K562 (cell line): ENCODE measurements around the gene ANKRD12. TPM values are rescaled to one million over a fixed set of nuclear protein-coding genes. Genes with fewer than 3 reads are reported as not detected.
A peak's percentile ranks its signal among the peaks of the same experiment; 100 is the strongest.

Experiments
- ATAC-seq: fragments of 200-7000 bp; cut with Tn5 transposase; 3 replicates; pipeline ENCODE4 v1.9.1; 2020; ENCODE audit warnings: moderate library complexity
- BruUV-seq: library from RNA; stranded (reverse); fragments of 400-500 nt; replicated peaks from 2 replicates; lab custom pipeline; 2021; lab: Mats Ljungman, UMichigan
- CTCF ChIA-PET: fragments of 300-600 bp; formaldehyde crosslinking; extraction: SDS; loops from one replicate; lab custom pipeline; 2021; ENCODE audit warnings: low intra/inter-chr PET ratio; lab: Yijun Ruan, JAX
- POLR2A ChIA-PET: fragments of 300-600, 350-650 bp; sonication (Branson Sonifier 250); formaldehyde crosslinking; extraction: SDS; loops from one replicate; lab custom pipeline; 2021; ENCODE audit warnings: antibody characterized with exemption, inconsistent platforms; lab: Yijun Ruan, JAX
- DNase-seq, 4 experiments: peaks; one replicate each; pipeline versions ENCODE4 v3.0.0 to v3.0.0-alpha.2; 2011 to 2018; ENCODE audit warnings: low spot score in 3 of 4, mixed read lengths in 3 of 4; ENCODE audit errors: extremely low read depth in 1 of 4
- FAIRE-seq: peaks from 2 replicates; lab custom pipeline; 2011; peaks lifted over from hg19 to GRCh38; lab: Jason Lieb, UNC
- H2AFZ ChIP-seq: 2 replicates; pipeline ENCODE4 v1.6.0; 2011; ENCODE audit warnings: low read depth, low read length, control low read depth, inconsistent platforms
- H3K27ac ChIP-seq: fragments of 200-600 bp; 3 replicates; pipeline ENCODE4 v1.8.0; 2011; ENCODE audit warnings: low read depth, mild to moderate bottlenecking, control low read depth, inconsistent platforms, low read length, moderate library complexity, mixed read lengths; ENCODE audit errors: extremely low read depth
- H3K27me3 ChIP-seq, 2 experiments: fragments of 300-600 bp in 1 of 2; 2 replicates in 1 of 2; 3 replicates in 1 of 2; pipeline versions ENCODE4 v1.6.0 to v1.8.0; 2011; ENCODE audit warnings: inconsistent platforms in 2 of 2, low read length in 2 of 2, mild to moderate bottlenecking in 1 of 2, mixed read lengths in 1 of 2, moderate library complexity in 1 of 2; ENCODE audit not compliant: control insufficient read depth in 2 of 2, insufficient read depth in 2 of 2
- H3K36me3 ChIP-seq: fragments of 300-600 bp; 3 replicates; pipeline ENCODE4 v1.8.0; 2011; ENCODE audit warnings: mild to moderate bottlenecking, low read length, inconsistent platforms; ENCODE audit not compliant: control insufficient read depth, insufficient read depth
- H3K4me1 ChIP-seq, 2 experiments: fragments of 200-600 bp in 1 of 2; replicated peaks in 1 of 2; 2 replicates in 1 of 2; 3 replicates in 1 of 2; pipeline versions ENCODE4 v1.5.1 to v1.8.0; 2011; ENCODE audit warnings: inconsistent platforms in 2 of 2, low read length in 2 of 2, mild to moderate bottlenecking in 1 of 2, mixed read lengths in 1 of 2, moderate library complexity in 1 of 2; ENCODE audit not compliant: control insufficient read depth in 2 of 2, insufficient read depth in 2 of 2
- H3K4me2 ChIP-seq: 2 replicates; pipeline ENCODE4 v1.6.1; 2011; ENCODE audit warnings: low read length, control low read depth, inconsistent platforms, mixed read lengths; ENCODE audit not compliant: insufficient read depth
- H3K4me3 ChIP-seq: fragments of 200-600 bp; sonication (generic), shearing (Covaris generic); 2 replicates; pipeline ENCODE4 v1.5.1; 2016; ENCODE audit warnings: control low read depth, inconsistent platforms
- H3K79me2 ChIP-seq: fragments of 200-600 bp; 3 replicates; pipeline ENCODE4 v1.8.0; 2011; ENCODE audit warnings: low read length, inconsistent platforms; ENCODE audit not compliant: control insufficient read depth, insufficient read depth
- H3K9ac ChIP-seq, 2 experiments: 2 replicates each; pipeline versions ENCODE4 v1.6.0 to v1.6.1; 2011; ENCODE audit warnings: low read depth in 2 of 2, low read length in 2 of 2, control low read depth in 1 of 2, inconsistent platforms in 1 of 2, mild to moderate bottlenecking in 1 of 2, mixed read lengths in 1 of 2; ENCODE audit not compliant: insufficient read depth in 1 of 2
- H3K9me1 ChIP-seq: one replicate; pipeline ENCODE4 v1.6.0; 2011; ENCODE audit warnings: inconsistent platforms, mild to moderate bottlenecking, low read length, moderate library complexity; ENCODE audit not compliant: control insufficient read depth, insufficient read depth
- H3K9me3 ChIP-seq: replicated peaks from 2 replicates; pipeline ENCODE4 v1.5.1; 2011; ENCODE audit warnings: low read depth, low read length, inconsistent platforms; ENCODE audit not compliant: control insufficient read depth, insufficient read depth
- H4K20me1 ChIP-seq: replicated peaks from 2 replicates; pipeline ENCODE4 v1.6.1; 2011; ENCODE audit warnings: low read length, inconsistent platforms, mixed read lengths; ENCODE audit not compliant: control insufficient read depth, insufficient read depth
- DIDO1 ChIP-seq: fragments of 450-650 bp; IDR thresholded peaks from 2 replicates; pipeline ENCODE4 v1.6.1; 2016; ENCODE audit warnings: low read depth, missing biosample characterization, missing genetic modification characterization
- GABPA ChIP-seq: fragments of 200-800 bp; sonication (Bioruptor generic); conservative IDR thresholded peaks from 2 replicates; pipeline ENCODE4 v1.6.1; 2016; ENCODE audit warnings: low read depth, missing genetic modification characterization, missing compliant biosample characterization
- MLX ChIP-seq, 2 experiments: fragments of 450-650 bp in 1 of 2; sonication (generic) in 1 of 2; formaldehyde crosslinking; conservative IDR thresholded peaks; 2 replicates each; pipeline versions ENCODE4 v1.4.0 to v1.8.1; 2020 to 2022; ENCODE audit warnings: mild to moderate bottlenecking in 1 of 2, missing genetic modification reagents in 1 of 2
- NFRKB ChIP-seq: fragments of 450-650 bp; IDR thresholded peaks from 2 replicates; pipeline ENCODE4 v1.6.1; 2016; ENCODE audit warnings: low read depth
- NFYB ChIP-seq: IDR thresholded peaks from 2 replicates; pipeline ENCODE4 v1.6.1; 2011; ENCODE audit warnings: mild to moderate bottlenecking, moderate library complexity; ENCODE audit not compliant: insufficient read length; ENCODE audit errors: extremely low read depth
- TSHZ1 ChIP-seq: fragments of 250-450 bp; sonication (Bioruptor Pico); IDR thresholded peaks from 2 replicates; pipeline ENCODE4 v1.4.0; 2020; ENCODE audit warnings: mild to moderate bottlenecking, moderate library complexity
- WGBS: fragments of 100-300 bp; shearing (Covaris generic); methylation state at CpG from one replicate; pipeline ENCODE4 v1.1.6; 2016; ENCODE audit warnings: low coverage, mixed read lengths; ENCODE audit not compliant: insufficient coverage; ENCODE audit errors: missing lambda C conversion rate; 5-methylcytosine and 5-hydroxymethylcytosine counted together
- in situ Hi-C: fragments of 300-500 bp; cut with MboI; formaldehyde crosslinking; loops from 4 replicates; pipeline ENCODE4 v1.15.0; 2018; ENCODE audit warnings: inconsistent platforms, mixed read lengths
- intact Hi-C: fragments of 100-400 bp; cut with micrococcal nuclease; formaldehyde crosslinking; loops from 2 replicates; pipeline ENCODE4 v1.14.2; 2022
- polyA plus RNA-seq, 8 experiments: library from polyadenylated mRNA; depleted of rRNA in 4 of 8; stranded (reverse) in 5 of 8; unstranded in 3 of 8; fragments of >200 nt; fragmentation: Nextera tagmentation in 2 of 8; fragmentation: Illumina TruSeq in 1 of 8; extraction: Ambion mirVana in 2 of 8; extraction: Trizol in 1 of 8; gene quantifications; 2 replicates each; pipeline versions ENCODE4 v1.2.1 to v1.2.3, GENCODE V29; 2011 to 2014; ENCODE audit warnings: inconsistent platforms in 1 of 8, missing spikeins in 1 of 8
- total RNA-seq, 7 experiments: library from RNA; depleted of rRNA in 6 of 7; stranded (reverse); fragments of >200 nt in 6 of 7; fragmentation: Illumina TruSeq in 2 of 7; extraction: Trizol in 2 of 7; gene quantifications; 2 replicates each; pipeline versions ENCODE4 v1.2.1 to v1.2.3, GENCODE V29; 2011 to 2021; ENCODE audit warnings: low replicate concordance in 1 of 7
- TF ChIP-seq, protein P1 (sequence below), 2 experiments: fragments of 450-650 bp; IDR thresholded peaks; 2 replicates each; pipeline ENCODE4 v1.6.1; 2018; ENCODE audit warnings: mild to moderate bottlenecking in 2 of 2, low read depth in 1 of 2; ENCODE audit not compliant: partially characterized antibody in 2 of 2
- TF ChIP-seq, protein P2 (sequence below): sonication (generic); formaldehyde crosslinking; IDR thresholded peaks from 2 replicates; pipeline ENCODE4 v1.8.0; 2022; ENCODE audit warnings: mild to moderate bottlenecking, low read depth, missing genetic modification reagents

ANKRD12 gene
- total and polyA plus RNA-seq, 9 of the 15 experiments (the other 6 are each of a cell fraction or from before 2014, with no cell fraction given), result 6.6 to 28.2 (median 16.0) TPM

DNA sequence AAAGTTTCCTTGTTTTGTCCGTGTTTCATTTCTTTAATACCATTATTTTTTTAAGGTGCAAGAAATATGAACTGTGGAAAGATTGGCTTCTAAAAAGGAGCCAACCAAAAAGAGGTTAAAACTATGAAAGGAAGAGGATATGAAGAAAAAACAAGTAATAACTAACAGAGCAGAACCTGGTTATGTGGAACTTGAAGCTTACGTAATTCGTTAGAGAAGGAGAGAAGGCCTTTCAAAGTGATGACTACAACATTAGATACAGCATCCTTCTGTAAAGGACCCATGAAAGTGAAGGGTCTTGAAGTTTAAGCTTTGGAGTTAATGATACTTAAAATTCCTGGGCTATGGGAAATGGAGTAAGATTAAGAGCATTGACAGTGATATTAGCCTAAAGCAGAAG lies 84.5 kb downstream of the ANKRD12 start:
- H3K27ac ChIP-seq, result no peak overlapping the region
- WGBS, result 95% methylated on average over 3 of the region's 3 CpGs
- no peak for DNase-seq
- in situ Hi-C loops, result no loop called here
- TF ChIP-seq, protein P1, sequence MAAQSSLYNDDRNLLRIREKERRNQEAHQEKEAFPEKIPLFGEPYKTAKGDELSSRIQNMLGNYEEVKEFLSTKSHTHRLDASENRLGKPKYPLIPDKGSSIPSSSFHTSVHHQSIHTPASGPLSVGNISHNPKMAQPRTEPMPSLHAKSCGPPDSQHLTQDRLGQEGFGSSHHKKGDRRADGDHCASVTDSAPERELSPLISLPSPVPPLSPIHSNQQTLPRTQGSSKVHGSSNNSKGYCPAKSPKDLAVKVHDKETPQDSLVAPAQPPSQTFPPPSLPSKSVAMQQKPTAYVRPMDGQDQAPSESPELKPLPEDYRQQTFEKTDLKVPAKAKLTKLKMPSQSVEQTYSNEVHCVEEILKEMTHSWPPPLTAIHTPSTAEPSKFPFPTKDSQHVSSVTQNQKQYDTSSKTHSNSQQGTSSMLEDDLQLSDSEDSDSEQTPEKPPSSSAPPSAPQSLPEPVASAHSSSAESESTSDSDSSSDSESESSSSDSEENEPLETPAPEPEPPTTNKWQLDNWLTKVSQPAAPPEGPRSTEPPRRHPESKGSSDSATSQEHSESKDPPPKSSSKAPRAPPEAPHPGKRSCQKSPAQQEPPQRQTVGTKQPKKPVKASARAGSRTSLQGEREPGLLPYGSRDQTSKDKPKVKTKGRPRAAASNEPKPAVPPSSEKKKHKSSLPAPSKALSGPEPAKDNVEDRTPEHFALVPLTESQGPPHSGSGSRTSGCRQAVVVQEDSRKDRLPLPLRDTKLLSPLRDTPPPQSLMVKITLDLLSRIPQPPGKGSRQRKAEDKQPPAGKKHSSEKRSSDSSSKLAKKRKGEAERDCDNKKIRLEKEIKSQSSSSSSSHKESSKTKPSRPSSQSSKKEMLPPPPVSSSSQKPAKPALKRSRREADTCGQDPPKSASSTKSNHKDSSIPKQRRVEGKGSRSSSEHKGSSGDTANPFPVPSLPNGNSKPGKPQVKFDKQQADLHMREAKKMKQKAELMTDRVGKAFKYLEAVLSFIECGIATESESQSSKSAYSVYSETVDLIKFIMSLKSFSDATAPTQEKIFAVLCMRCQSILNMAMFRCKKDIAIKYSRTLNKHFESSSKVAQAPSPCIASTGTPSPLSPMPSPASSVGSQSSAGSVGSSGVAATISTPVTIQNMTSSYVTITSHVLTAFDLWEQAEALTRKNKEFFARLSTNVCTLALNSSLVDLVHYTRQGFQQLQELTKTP (IDR thresholded peaks at IDR 0.05; ENCODE audit: low read depth in 1 of 2, partially characterized antibody in 2 of 2), result no peak
- TF ChIP-seq DIDO1, result no peak
- no peak for TF ChIP-seq NFRKB
- TF ChIP-seq GABPA (tag), result no peak
- TF ChIP-seq, protein P2, sequence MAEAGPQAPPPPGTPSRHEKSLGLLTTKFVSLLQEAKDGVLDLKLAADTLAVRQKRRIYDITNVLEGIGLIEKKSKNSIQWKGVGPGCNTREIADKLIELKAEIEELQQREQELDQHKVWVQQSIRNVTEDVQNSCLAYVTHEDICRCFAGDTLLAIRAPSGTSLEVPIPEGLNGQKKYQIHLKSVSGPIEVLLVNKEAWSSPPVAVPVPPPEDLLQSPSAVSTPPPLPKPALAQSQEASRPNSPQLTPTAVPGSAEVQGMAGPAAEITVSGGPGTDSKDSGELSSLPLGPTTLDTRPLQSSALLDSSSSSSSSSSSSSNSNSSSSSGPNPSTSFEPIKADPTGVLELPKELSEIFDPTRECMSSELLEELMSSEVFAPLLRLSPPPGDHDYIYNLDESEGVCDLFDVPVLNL, result no peak
- TF ChIP-seq MLX (CRISPR knock-in tag; conservative IDR thresholded peaks at IDR 0.05), result no peak
- TF ChIP-seq NFYB, result no peak
- TF ChIP-seq TSHZ1 (CRISPR knock-in tag), result no peak
- TF ChIP-seq, all 486 proteins: peak for 0
- BruUV-seq, result no TSS peak
- Histone ChIP-seq H3K4me3 (no peak overlapping the region), H4K20me1 (no peaks in the 10 kb centered on the region), H2AFZ (no peak overlapping the region), H3K4me1 (no peaks in the 10 kb centered on the region), H3K36me3 (peaks cover 62% of the 10 kb centered on the region), H3K4me2 (no peak overlapping the region), H3K9ac (no peak overlapping the region), H3K79me2 (no peaks in the 10 kb centered on the region), H3K9me3 (no peaks in the 10 kb centered on the region), H3K27me3 (no peaks in the 10 kb centered on the region), H3K9me1 (no peaks in the 10 kb centered on the region)
- CTCF ChIA-PET, result no interaction called here
- peak; percentile 32 for FAIRE-seq
- POLR2A ChIA-PET, result interaction anchor here (0.6 to 1.5 kb wide), 6 partner anchors 8 to 430 kb away, joined by 3 to 7 read pairs (median 3); no protein-coding TSS in a partner anchor
- intact Hi-C loops, result no loop called here
- ATAC-seq, result no peak
